Muscle of back (tissue), 11 donors: Measurements from ENCODE around the gene FRMD4A. TPM values are rescaled to one million over a fixed set of nuclear protein-coding genes. Genes with fewer than 3 reads are reported as not detected.
A peak's percentile ranks its signal among the peaks of the same experiment; 100 is the strongest.

ENCODE experiments used
- DNase-seq, 3 donors: peaks; one replicate each; pipeline versions ENCODE4 v3.0.0 to v3.0.0-alpha.2; 2013
- polyA plus RNA-seq, 10 donors: library from polyadenylated mRNA; unstranded; fragments of 120-200 nt; gene quantifications; one replicate each; pipeline ENCODE4 v1.2.1, GENCODE V29; 2013; ENCODE audit not compliant: insufficient read length in 10 of 10

Gene FRMD4A
- polyA plus RNA-seq, 10 donors: 35.0 to 51.7 (median 38.3) TPM

DNA sequence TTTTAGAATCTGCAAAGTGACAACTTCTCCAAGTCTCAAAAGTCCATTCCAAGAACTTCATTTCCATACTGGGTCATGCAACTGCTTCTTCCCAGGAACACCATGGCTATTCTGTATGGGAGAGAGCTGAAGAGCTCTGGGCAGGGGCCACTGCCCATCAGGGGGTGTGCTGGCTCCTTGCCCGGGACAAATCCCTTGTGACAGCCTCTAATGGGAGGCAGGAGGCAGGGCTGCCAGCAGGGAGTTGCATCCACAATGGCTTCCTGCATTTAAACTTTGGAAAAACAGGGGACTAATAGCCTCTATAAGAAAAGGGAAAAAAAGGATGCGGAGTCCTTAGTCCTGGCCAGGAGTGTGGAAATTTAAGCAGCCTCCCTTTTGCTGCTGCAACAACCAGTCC lies 18.4 kb upstream of the FRMD4A start:
- no peak for DNase-seq

DNA sequence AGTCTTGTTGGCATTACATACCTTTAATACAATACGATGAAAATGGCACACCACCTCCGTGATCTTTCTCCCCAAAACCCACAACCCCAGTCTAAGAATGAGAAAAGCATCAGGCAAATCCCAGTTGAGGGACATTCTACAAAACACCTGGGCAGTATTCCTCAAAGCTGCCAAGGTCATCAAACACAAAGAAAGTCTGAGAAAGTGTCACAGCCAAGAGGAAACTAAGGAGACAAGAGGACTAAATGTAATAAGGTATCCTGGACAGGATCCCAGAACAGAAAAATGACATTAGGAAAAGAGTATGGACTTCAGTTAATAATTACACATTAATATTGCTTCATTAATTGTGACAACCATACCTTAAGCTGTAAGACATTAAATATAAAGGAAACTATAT lies 14.5 kb upstream of the FRMD4A start:
- no peak for DNase-seq

DNA sequence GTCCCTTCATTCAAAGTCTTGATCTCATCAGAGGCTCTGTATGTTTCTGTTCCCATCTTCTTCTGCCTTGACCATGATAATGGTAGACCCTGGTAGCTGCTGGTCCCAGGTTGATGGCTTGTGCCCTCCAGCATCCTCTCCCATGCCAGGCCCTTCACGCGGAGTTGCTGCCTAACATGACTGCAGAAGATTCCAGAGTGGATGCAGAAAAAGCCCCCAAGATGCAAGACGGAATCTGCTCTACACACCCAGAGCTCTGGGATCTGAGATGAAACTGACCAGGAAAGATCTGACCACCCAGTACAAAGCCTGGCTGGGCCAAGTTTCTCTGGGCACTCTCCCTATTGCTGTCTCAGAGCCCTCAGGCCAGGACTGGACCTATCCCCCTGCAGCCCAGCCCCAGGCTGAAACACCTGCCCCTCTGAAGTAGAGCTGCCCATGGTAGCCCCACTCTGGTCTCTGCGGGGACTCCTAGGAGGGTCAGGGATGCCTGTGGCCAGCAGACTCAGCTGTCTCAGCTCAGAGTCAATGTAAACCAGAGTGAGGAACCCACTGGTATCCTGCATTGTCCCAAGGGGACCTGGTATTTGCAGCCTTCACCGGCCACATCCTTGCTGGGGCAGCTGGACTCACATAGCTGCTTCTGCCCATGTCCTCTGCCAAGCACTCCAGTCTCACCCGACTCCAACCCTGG lies 9.5 kb upstream of the FRMD4A start:
- no peak for DNase-seq

DNA sequence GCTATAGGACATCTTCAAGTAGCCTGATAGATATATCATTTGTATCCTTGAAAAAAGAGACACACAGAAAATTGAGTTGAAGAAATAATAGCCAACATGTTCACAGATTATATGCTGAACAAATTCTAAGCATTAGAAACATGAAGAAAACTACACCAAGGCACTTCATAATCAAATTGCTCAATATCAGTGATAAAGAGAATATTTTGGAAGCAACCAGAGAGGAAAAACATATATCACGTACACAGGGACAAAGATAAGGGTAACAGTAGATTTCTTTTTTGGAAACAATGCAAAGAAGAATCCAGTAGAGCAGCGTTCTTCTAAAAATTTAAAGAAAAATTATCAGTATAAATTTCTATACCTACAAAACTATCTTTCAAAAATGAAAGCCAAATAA lies 6.0 kb upstream of the FRMD4A start:
- DNase-seq: no peak

DNA sequence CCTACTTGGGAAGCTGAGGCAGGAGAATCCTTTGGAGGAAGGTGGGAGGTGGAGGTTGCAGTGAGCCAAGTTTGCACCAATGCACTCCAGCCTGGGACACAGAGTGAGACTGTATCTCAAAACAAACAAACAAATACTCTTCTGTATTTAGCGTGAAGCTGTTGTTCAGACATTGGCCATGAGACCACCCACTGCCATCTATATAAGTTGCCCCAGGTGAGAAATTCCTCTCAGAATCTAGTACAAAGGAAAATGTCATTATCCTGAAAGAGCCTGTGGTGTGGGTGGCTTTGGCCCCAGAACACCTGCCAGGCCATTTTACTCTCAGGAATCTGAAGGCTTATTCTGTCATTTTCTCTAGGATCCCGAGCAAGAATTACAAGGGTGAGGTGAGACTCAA lies 4.0 kb upstream of the FRMD4A start:
- DNase-seq: no peak

DNA sequence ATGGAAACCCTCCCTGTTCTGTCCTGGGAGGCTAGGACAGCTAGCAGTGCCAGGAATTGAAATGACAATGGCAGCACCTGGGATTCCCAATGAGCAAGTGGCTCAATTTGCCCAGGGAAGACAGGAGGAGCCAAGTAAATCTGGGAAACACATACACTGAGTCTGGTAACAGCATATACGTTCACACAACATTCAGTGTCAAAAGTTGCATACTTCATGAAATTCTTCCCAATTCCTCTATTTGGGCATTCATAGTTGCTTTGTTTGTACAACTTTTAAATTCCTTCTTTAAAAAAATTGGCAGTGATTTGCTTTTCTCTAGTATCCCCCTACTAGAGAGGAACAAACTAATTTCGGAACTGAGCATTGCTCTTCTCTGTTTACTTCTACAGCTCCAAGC lies 2.9 kb upstream of the FRMD4A start:
- no peak for DNase-seq

DNA sequence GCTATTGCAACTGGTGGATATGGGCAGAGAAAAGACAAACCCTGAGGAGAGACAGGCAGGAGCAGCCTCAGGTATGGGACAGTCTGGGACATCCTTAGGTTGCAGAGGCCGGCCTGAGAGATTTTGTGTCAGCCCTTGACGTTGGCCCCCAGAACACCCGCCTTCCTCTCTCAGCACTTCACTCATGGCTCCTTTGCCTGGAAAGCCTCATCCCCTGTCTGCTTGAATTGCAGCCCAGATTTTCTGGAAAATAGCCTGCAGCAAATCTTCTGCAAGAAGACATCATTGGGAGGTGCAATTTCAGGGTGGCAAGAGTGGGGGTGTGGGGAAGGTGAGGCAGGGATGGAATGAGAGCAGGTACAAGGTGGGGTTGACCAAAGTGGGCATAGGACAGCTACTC lies 2.2 kb upstream of the FRMD4A start:
- peak in 2 of 3 donors; percentile 43 to 72 for DNase-seq

DNA sequence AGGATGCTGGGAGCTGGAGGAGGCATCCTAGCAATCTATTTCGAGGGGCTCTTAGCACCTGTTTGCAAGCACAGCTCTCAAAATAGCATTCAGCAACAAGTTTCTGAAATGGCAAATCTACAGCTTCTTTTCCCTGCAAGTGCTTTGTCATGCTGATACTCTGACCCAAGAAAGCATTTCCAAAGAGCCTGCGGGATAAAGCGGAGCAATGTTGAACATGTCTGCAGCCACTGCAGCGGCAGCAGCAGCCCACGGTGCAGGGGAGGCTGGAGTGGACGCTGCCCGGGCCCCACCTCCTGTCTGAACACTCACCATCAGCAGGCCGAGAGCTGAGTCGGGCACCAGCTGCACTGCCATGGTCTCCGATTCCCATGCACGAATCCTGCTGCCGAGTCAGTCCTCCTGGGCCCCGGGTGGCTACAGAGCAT lies 964 bp downstream of the FRMD4A start:
- DNase-seq: peak in 2 of 3 donors; percentile 15 to 24

DNA sequence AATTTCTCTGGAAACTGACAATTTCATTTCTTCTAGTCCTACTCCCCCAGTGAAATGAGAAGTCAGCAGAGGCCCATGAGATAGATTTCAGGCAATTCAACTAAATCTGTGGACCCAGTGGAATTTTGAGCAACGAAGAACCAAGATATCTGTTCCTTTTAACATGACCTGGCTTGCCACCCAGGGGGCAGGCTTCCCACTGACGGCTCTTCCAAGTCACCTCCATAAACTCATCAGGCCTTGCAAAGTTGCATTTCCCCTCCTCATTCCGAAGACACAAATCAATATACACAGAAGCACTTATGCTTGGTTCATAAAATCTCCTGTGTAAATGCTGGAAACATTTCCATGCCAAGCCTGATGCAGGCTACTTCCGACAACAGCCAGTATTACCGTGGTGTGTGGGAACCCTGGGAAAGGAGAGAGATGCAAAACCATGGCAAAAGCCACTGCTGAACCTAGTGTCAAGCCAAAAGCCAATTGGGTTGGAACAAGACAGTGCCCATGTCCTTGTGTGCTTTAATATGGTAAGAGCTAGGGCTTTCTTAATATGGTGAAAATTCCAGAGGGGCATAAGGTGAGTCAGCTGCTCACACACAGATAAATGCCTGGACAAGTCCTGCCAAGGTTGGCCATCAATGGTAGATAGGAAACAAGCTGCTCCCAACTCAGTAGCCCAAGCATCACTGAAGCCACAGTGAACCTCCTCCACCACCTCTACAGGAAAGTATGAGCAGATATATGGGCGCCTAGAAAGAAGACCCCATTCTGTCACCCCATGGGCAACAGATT lies 1.6 kb downstream of the FRMD4A start:
- DNase-seq: no peak

DNA sequence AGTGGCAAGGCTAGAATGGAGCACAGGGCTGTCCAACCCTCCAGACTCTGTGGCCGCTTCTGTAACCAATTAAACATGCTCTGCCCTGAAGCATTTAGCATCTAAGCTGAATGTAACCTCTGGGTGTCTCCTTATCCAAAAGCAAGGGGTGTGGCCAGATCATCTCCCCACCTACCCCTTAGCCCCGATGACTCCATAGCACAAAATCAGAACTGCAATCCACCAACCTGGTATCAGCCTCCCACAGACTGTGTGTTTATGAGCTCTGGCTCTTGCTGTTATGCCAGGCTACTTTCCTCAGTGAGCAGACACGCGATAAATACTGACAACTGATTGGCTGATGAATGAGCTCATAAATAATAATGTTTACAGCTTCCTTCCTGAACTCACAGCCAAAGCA lies 3.2 kb downstream of the FRMD4A start:
- no peak for DNase-seq

DNA sequence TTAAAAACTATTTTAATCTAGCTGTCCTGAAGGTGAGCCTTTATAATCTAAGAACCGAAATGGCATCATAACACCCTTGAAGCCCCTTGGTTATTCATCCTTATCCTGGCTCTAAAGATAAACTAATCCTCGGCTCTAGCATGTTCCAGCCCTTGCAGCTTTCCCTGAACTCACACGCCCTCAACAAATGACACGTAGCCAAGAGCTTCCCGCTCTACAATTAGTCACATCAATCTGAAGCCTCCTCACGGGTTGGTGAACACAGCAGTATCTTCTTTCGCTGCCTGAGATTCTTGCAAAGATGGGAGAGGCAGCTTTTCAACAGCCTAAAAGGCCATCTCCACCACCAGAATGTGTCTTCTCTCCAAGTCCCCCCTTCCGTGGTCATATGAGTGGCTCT lies 4.1 kb downstream of the FRMD4A start:
- DNase-seq: no peak

DNA sequence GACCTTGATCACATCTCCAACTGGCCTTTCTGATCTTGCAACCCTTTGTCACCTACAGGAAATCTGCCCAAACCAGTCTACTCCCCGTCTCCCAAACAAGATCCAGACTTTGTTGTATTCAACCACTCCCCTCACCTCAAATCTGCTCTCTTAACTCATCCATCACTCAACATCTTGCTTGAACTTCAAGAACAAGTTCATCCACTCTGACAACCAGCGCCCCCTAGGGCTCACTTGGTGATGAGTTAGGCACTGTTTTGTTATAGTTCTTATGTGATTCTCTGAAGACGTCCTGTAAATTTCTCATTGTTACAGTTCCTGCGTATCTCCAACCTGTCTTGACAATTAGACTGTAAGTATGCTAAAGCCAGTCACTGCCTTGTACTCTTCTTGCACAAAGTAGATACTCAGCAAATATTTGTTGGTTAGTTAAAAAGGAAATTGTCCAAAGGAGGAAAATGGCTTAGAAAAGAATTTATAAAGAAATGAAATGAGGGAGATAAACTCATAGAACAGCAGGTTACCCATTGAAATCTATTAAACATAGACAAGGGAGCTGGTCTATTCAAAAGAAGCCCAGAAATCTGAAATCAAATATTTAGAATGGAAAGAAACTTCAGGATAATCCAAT lies 5.3 kb downstream of the FRMD4A start:
- DNase-seq: no peak

DNA sequence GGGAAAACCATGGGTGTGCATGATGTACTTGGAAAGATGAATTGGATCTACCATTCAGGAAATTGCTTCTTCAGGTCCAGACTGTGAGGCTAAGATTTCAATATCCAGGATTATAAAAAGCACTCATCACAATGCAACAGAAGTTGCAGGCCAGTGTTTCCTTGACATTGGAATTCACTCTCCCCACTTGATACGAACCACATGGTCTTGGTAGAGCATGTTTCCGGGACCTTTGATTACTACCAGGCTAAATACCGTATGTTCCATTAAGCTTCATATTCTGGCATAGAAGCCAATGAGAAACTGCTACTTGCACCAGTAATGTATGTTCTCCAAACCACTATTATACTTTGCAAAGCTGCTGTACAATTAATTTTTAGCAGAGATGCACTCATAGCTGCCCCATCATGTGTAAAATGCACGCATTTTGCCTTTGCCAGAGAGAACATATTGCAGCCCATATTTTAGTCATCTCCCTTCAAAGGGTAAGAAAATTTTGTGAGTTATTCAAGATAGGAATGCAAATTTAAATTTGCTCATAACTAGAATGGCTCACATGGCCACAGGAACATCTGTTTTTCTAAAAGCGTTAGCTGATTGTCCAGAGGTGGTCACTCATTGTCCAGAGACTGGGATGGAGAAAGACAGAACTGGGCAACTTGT lies 8.1 kb downstream of the FRMD4A start:
- DNase-seq: no peak

DNA sequence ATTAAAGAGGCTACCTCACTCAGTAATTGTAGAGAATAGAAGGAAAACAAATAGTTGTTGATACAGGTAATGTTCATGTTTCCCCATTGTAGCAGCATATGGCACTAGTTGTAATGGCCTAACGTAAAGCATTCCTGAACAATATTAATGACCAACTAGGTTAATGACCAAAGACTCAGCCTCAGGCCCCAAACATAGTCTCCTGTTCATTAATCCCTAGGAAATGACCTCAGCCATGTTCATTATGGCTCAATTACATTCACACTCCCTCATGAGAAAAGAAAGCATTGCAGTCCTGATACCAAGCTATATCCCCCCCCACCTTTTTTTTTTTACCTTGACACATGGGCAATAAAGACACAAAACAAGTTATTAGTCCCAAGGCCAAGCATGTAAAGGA lies 12.7 kb downstream of the FRMD4A start:
- no peak for DNase-seq

DNA sequence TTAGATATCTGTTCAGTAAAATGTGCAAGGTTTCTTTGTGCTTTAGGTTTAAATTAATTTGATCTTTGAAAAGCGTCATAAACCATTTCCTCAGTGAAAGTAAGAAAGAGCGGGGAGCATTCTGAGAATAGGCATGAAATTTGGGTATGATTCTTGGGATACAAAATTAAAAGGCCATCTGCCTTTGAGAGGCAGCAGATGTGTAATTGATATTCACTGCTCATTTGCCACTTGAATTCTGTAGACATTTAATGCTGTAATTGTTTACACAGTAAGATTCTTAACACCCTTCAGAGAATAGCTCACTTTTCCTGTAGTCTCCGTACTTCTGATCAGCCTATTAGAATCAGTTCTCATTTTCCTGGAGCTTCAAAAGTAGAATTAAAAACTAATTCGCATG lies 18.7 kb downstream of the FRMD4A start:
- no peak for DNase-seq

DNA sequence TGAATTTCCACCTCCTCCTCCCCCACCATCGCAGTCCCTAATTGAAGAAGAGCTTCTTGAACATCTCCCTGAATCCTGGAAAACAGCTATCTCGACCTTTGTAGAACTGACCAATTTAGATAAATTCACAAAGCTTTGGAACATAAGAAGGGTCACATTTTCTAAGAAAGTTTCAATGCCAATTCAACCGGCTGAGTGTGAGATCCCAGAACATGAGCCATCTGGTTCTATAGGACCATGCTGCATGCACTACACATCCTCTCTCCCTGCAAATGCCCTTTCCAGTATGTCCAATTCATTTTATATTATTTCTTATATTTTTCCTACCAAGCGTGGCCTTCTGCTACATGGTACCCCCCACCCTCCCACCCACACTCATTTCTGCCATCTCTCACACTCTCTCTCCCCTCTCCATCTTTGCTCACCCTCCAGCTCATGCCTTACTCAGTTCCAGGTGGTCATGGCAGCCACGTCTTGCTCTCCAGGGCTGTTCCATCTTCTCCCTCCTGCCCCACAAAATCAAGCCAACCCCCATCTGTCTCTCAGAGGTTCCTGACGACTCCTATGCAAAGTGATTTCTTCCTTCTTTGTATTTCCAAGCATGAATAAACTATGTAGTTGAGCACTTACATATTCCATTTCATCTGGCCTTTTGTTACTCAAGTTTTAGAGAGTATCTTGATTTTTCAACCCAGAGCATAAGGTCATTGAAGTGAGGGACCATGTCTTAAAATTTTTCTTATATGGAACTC lies 19.3 kb downstream of the FRMD4A start:
- no peak for DNase-seq

DNA sequence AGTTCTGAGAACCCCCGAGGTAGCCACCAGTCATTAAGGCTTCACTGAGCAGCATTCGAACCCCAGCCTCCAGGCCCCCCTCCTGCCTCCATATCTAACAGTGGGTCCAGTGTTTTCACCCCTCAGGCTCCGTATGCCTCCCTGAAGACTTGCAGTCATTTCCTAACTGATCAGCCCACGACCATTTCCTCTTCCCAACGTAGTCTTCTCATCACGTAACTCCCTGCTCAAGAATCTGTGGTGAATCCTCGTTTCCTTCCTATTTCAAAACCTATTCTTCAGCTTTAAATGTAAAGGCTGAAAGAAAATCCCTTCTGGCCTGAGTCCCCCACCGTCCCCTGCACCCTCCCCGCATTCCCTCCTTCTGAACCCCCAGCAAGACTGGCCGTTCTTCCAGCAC lies 21.1 kb downstream of the FRMD4A start:
- DNase-seq: no peak

DNA sequence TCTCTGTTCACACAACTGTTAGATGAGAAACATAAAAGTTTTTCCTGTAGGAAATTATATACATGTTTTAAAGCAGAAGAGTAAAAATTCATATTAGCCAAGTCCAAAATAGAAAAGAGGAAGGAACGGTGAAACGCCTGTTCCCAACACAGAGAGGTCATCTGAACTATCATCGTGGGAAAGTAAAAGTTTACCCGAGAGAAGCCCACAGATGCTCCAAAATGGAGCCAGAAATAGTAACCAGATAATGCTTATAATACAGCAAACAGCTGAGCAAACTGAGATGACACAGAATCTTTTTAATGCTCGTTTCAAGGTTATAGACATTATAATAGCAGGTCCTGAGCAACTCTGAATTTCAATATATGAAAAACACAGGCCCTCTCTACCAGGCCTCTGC lies 24.5 kb downstream of the FRMD4A start:
- peak in 2 of 3 donors; percentile 32 to 66 for DNase-seq

DNA sequence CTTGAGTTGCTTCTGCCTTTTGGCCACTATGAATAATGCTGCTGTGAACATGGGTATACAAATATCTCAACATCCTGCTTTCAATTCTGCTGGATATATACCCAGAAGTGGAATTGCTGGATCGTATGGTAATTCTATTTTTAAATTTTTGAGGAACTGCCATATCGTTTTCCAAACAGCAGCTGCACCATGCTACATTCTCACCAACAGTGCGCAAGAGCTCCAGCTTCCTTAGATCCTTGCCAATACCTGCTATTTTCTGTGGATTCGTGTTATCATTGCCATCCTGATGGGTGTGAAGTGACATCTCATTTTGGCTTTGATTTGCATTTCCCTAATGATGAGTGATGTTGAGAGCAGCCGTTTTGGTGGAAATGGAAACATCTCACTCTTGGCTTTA lies 26.7 kb downstream of the FRMD4A start:
- DNase-seq: peak; percentile 30 to 57 (median 33)

DNA sequence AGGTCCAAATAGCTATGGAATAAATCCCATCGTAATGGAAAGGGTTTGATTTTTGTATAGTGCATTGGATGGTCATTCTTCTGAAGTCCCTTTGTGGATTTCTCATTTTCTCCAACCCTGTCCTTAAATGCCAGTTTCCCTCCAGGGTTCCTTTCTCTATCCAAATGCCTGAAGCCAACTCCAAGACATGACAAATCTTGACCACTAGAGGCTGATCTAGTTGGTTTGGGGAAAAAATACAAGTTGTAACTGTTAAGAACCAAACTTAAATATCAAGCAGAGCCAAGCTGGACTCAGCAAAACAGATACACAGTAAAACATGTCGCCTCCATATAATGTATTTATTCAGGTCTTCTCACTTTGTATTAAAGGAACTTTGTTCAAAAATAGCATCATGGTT lies 28.7 kb downstream of the FRMD4A start:
- DNase-seq: no peak

DNA sequence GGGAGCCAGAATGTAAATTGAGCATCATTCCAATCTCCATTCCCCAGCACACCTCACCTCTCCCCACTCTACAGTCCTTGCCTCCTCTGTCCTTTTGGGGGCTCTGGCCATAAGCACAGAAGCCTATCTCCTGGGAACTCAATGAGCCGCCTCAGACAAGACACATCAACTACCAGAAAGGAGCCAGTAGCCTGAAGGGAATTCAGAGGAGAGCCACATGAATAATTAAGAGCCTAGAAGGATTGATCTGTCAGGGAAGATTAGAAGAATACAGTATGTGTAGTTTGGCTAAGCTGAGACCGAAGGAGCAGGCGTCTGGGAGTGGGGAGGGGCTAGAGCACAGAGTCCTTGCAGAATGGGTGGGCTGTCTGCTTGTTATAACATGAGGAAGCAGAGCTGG lies 31.2 kb downstream of the FRMD4A start:
- DNase-seq: no peak
